Hematopoietic multipotent progenitor cell treated with erythropoietin and hydrocortisone succinate and interleukin-3 and kit ligand, for 17 days (in vitro differentiated cells): Measurements from ENCODE around the gene CTLA4.
"Not testable (repeated sequence)": the region's sequence is repeated elsewhere in the genome, so short reads cannot be mapped to it uniquely, and the experiment has no call there.

Experiments used
- DNase-seq: peaks from one replicate; pipeline ENCODE4 v3.0.0-alpha.2; 2015; ENCODE audit warnings: low spot score

The CTLA4 gene

GRCh38 chr2:203858176-203858575 lies 9.4 kb upstream of the CTLA4 start:
- no peak for DNase-seq

- DNase-seq: no peak
Observed at GRCh38 chr2:203859030-203859789, 8.4 kb upstream of the CTLA4 start.

- no peak for DNase-seq
Observed at GRCh38 chr2:203861197-203861596, 6.4 kb upstream of the CTLA4 start.

GRCh38 chr2:203861607-203862006 lies 6.0 kb upstream of the CTLA4 start:
- DNase-seq: no peak

GRCh38 chr2:203869223-203870042 lies 1.9 kb downstream of the CTLA4 start:
- DNase-seq: no peak

- DNase-seq: no peak
Observed at GRCh38 chr2:203870481-203870880, 2.9 kb downstream of the CTLA4 start.

GRCh38 chr2:203870941-203871340 lies 3.4 kb downstream of the CTLA4 start:
- DNase-seq: no peak

GRCh38 chr2:203871371-203871983 lies 3.9 kb downstream of the CTLA4 start:
- DNase-seq: no peak

DNA sequence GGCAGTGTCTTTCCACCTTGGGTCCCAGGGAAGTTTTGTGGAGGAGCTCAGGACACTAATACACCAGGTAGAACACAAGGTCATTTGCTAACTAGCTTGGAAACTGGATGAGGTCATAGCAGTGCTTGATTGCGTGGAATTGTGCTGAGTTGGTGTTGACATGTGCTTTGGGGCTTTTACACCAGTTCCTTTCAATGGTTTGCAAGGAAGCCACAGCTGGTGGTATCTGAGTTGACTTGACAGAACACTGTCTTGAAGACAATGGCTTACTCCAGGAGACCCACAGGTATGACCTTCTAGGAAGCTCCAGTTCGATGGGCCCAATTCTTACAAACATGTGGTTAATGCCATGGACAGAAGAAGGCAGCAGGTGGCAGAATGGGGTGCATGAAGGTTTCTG lies 5.9 kb downstream of the CTLA4 start:
- no peak for DNase-seq

DNA sequence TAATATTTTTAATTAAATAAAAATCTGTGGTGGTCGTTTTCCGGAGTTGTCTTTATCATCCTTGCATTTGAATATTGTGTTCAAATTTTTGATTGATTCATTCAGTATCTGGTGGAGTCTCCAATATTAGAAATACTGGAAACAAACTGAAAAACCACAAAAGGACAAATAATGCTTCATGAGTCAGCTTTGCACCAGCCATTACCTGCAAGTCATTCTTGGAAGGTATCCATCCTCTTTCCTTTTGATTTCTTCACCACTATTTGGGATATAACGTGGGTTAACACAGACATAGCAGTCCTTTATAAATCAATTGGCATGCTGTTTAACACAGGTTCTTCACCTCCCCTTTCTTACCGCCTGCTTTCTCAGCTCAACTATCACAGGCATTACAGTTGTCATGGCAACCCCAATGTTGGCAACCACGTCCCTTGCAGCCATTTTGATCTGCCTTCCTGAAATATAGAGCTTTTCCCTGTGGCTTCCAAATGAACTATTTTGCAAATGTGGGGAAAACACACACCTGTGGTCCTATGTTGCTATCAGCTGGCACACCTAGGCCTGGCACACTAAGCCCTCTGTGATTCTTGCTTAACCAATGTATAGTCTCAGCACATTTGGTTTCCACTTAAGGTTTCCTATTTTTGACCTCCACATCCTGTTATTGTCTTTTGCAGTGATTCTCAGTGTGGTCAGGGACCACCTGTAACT lies 6.5 kb downstream of the CTLA4 start:
- no peak for DNase-seq

DNA sequence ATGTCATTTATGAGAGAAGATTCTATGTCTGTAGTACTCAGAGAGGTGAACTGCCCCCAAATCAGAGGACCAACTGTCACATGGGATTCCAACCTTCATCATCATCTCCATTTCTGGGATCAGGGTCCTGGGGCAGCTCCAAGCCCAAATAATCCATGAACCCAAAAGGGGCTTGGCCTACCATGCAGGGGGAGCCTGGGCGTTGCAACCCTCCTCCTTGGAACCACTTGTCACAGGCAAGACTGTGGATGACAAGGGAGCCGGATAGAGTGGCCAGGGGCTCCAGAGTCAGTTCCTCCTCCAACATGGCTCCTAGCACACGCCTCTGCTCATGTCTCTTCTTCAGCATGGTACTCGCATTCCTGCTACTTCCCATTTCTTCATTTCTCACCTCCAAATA lies 7.9 kb downstream of the CTLA4 start:
- no peak for DNase-seq

- DNase-seq: no peak
Observed at GRCh38 chr2:203876328-203876727, 8.8 kb downstream of the CTLA4 start.

DNA sequence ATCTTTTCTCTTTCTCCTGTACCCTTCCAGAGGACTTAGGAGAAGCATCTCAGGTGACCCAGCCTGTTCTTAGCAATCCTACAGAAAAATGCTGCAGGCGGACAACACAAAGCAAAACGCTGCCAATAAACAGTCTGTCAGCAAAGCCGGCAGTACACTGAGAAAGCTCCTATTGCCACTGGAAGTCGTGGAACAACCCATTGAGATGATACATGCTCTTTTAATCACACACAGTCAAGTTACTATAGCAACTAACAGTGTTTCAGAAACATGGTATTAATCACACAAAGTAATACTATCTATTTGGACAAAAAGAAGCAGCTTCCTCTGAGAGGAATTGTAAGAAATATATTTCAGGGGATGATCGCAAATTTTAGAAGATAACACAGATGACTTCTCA lies 10.5 kb downstream of the CTLA4 start:
- no peak for DNase-seq

GRCh38 chr2:203880557-203881125 lies 13.1 kb downstream of the CTLA4 start:
- DNase-seq: no peak

DNA sequence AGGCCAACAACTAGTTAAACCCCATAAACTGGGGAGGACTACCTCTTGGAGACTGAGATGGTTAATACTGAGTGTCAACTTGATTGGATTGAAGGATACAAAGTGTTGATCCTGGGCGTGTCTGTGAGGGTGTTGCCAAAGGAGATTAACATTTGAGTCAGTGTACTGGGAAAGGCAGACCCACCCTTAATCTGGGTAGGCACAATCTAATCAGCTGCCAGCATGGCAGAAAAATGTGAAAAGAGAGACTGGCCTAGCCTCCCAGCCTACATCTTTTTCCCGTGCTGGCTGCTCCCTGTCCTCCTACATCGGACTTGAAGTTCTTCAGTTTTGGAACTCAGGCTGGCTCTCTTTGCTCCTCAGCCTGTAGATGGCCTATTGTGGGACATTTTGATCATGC lies 13.6 kb downstream of the CTLA4 start:
- not testable (repeated sequence) for DNase-seq

DNA sequence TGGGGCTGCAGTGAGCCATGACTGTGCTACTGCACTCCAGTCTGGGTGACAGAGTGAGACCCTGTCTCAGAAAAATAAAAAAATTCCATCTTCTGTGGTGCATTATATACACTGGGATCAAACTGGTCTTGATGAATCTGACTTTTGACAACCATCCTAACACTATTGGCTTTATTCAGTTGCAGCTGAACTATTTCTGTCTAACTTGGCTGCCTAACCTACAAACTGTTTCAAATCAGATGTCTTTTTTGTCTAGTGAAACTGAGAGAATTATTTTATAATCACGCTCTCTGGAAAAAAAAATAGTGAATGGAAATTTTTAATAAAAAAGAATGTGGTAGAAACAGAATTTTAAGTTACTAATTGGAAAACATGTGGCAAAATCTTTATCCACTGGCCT lies 15.0 kb downstream of the CTLA4 start:
- no peak for DNase-seq

- no peak for DNase-seq
Observed at GRCh38 chr2:203886661-203887151, 19.1 kb downstream of the CTLA4 start.

DNA sequence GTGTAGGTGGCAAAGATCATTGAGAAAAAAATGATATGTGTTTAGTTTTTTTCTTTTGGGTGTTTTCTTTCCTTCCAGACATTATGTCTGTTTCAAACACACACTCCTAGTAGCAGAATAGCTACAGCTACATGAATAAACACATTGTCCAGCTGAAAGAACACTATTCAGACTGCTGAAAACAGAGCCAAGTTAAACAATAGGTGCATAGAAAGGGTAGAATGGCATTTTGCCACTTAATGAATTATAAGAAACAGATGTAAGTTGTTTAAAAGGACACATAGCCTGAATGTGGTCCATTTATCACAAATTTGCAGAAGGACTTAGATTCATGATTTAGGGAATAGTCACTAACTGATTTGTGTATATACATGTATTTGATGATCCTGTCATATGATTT lies 20.1 kb downstream of the CTLA4 start:
- DNase-seq: no peak

- DNase-seq: no peak
Observed at GRCh38 chr2:203889542-203889941, 22.0 kb downstream of the CTLA4 start.

GRCh38 chr2:203889944-203890343 lies 22.4 kb downstream of the CTLA4 start:
- no peak for DNase-seq

GRCh38 chr2:203890733-203891132 lies 23.2 kb downstream of the CTLA4 start:
- DNase-seq: no peak

DNA sequence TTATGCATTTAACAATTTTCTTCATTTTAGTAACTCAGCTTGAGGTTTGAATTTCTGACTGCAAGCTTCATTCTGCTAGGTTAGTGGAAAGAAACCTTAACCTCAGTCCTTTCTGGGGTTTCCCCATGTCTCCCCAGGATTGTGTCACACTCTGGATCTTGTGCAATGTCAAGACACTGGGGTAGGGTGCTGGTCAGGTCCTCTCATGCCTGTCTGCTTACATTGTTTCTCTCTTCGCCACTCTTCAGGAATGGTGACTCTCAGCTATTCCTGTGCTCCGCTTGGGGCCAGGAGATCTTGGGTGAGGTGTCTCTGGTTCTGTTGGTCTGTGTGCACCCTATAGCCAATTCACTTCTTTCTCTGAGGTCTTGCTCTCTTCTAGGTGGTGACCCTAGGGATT lies 23.9 kb downstream of the CTLA4 start:
- DNase-seq: no peak
